PC-3 (cell line): ENCODE measurements around the gene RECQL5. TPM values are rescaled to one million over a fixed set of nuclear protein-coding genes. Genes with fewer than 3 reads are reported as not detected.

Experiments used
- ATAC-seq: fragments of 200-7000 bp; cut with Tn5 transposase; 2 replicates; pipeline ENCODE4 v1.9.1; 2020; ENCODE audit warnings: mild to moderate bottlenecking, moderate library complexity
- BruUV-seq: library from RNA; stranded (reverse); fragments of 400-500 nt; replicated peaks from 2 replicates; lab custom pipeline; 2021; lab: Mats Ljungman, UMichigan
- CTCF ChIA-PET: fragments of 300-600 bp; sonication (Branson Sonifier 250); formaldehyde crosslinking; loops from one replicate; lab custom pipeline; 2022; ENCODE audit warnings: antibody characterized with exemption; lab: Charles Lee
- POLR2A ChIA-PET: fragments of 300-600 bp; sonication (Branson Sonifier 250); formaldehyde crosslinking; loops from one replicate; lab custom pipeline; 2022; ENCODE audit warnings: antibody characterized with exemption; ENCODE audit not compliant: unreplicated experiment; lab: Charles Lee
- DNase-seq: peaks from one replicate; pipeline ENCODE4 v3.0.0-alpha.2; 2015
- H2AFZ ChIP-seq: fragments of 300-600 bp; sonication (generic); 2 replicates; pipeline ENCODE4 v1.6.0; 2016; ENCODE audit warnings: antibody characterized with exemption, low read length
- H3F3A ChIP-seq: fragments of 300-600 bp; sonication (generic); one replicate; pipeline ENCODE4 v1.6.0; 2017; ENCODE audit warnings: antibody characterized with exemption, low read length, control low read depth, mild to moderate bottlenecking; ENCODE audit not compliant: unreplicated experiment
- H3K27ac ChIP-seq: fragments of 300-600 bp; sonication (generic); 2 replicates; pipeline ENCODE4 v1.5.1; 2016; ENCODE audit warnings: mild to moderate bottlenecking, low read length
- H3K27me3 ChIP-seq: fragments of 300-600 bp; sonication (generic); 2 replicates; pipeline ENCODE4 v1.6.1; 2016; ENCODE audit warnings: low read length, mixed read lengths
- H3K36me3 ChIP-seq: fragments of 300-600 bp; sonication (generic); 2 replicates; pipeline ENCODE4 v1.6.1; 2016; ENCODE audit warnings: low read depth, mixed run types, low read length, mixed read lengths
- H3K4me1 ChIP-seq: fragments of 300-600 bp; sonication (generic); 2 replicates; pipeline ENCODE4 v1.5.1; 2016; ENCODE audit warnings: low read length; ENCODE audit not compliant: insufficient read depth
- H3K4me2 ChIP-seq: fragments of 300-600 bp; sonication (generic); 2 replicates; pipeline ENCODE4 v1.6.0; 2016; ENCODE audit warnings: low read length
- H3K4me3 ChIP-seq: fragments of 300-600 bp; sonication (generic); 2 replicates; pipeline ENCODE4 v1.5.1; 2016; ENCODE audit warnings: mild to moderate bottlenecking, low read length, mixed read lengths
- H3K79me2 ChIP-seq: fragments of 300-600 bp; sonication (generic); 2 replicates; pipeline ENCODE4 v1.6.1; 2017; ENCODE audit warnings: low read length, mixed read lengths
- H3K9ac ChIP-seq: fragments of 300-600 bp; sonication (generic); 2 replicates; pipeline ENCODE4 v1.6.0; 2016; ENCODE audit warnings: mild to moderate bottlenecking, low read length
- H3K9me2 ChIP-seq: fragments of 300-600 bp; sonication (generic); replicated peaks from 2 replicates; pipeline ENCODE4 v1.6.1; 2016; ENCODE audit warnings: mixed run types, low read length, mixed read lengths
- H3K9me3 ChIP-seq: fragments of 300-600 bp; sonication (generic); 2 replicates; pipeline ENCODE4 v1.6.1; 2016; ENCODE audit warnings: low read length, mixed read lengths
- H4K20me1 ChIP-seq: fragments of 300-600 bp; sonication (generic); 2 replicates; pipeline ENCODE4 v1.6.1; 2016; ENCODE audit warnings: low read length, mixed read lengths
- CTCF ChIP-seq: fragments of 300-600 bp; sonication (generic); conservative IDR thresholded peaks from 2 replicates; pipeline ENCODE4 v1.5.1; 2017; ENCODE audit warnings: antibody characterized with exemption, low read depth, mild to moderate bottlenecking, low read length
- EZH2 ChIP-seq: fragments of 300-600 bp; sonication (generic); IDR thresholded peaks from one replicate; pipeline ENCODE4 v1.6.1; 2017; ENCODE audit warnings: antibody characterized with exemption, mild to moderate bottlenecking, low read length; ENCODE audit not compliant: unreplicated experiment
- EZH2phosphoT487 ChIP-seq: fragments of 300-600 bp; sonication (generic); IDR thresholded peaks from 2 replicates; pipeline ENCODE4 v1.6.1; 2018; ENCODE audit warnings: mild to moderate bottlenecking, antibody characterized with exemption, low read length, borderline replicate concordance
- intact Hi-C: fragments of 100-400 bp; cut with micrococcal nuclease; formaldehyde crosslinking; loops from 2 replicates; pipeline ENCODE4 v1.9.0; 2023
- total RNA-seq: library from RNA; depleted of rRNA; stranded (reverse); fragments of >200 nt; gene quantifications from 2 replicates; pipeline ENCODE4 v1.2.3, GENCODE V29; 2014

Gene RECQL5
- total RNA-seq, 1 experiment from 2014 or later, result 54.2 TPM

- Histone ChIP-seq H3F3A (no peaks in the 10 kb centered on the region), H3K36me3 (no peaks in the 10 kb centered on the region), H3K4me3 (no peak overlapping the region), H3K9me2 (no peaks in the 10 kb centered on the region), H3K27me3 (no peaks in the 10 kb centered on the region), H3K79me2 (no peaks in the 10 kb centered on the region), H2AFZ (no peak overlapping the region), H3K27ac (no peak overlapping the region), H3K9ac (no peak overlapping the region), H4K20me1 (no peaks in the 10 kb centered on the region), H3K4me1 (peaks cover 5% of the 10 kb centered on the region), H3K4me2 (no peak overlapping the region), H3K9me3 (no peaks in the 10 kb centered on the region)
- POLR2A ChIA-PET, result no interaction called here
- CTCF ChIA-PET, result no interaction called here
- no peak for TF ChIP-seq CTCF
- no peak for TF ChIP-seq EZH2phosphoT487
- no peak for TF ChIP-seq EZH2
- no peak for DNase-seq
- intact Hi-C loops, result no loop called here
- ATAC-seq, result no peak
- BruUV-seq, result no TSS peak
These were observed 38.5 kb downstream of the RECQL5 start for GRCh38 chr17:75628425-75628824.

GRCh38 chr17:75627094-75627493 lies 39.9 kb downstream of the RECQL5 start:
- no peak for DNase-seq
- H3K36me3 ChIP-seq, result no peaks in the 10 kb centered on the region
- H3K4me1 ChIP-seq, result no peaks in the 10 kb centered on the region
- no peak overlapping the region for H2AFZ ChIP-seq
- H3K27ac ChIP-seq, result no peak overlapping the region
- H4K20me1 ChIP-seq, result no peaks in the 10 kb centered on the region
- no peak overlapping the region for H3K4me3 ChIP-seq
- no peak overlapping the region for H3K4me2 ChIP-seq
- H3K9me2 ChIP-seq, result no peaks in the 10 kb centered on the region
- intact Hi-C loops, result no loop called here
- no peak overlapping the region for H3K9ac ChIP-seq
- no peak for ATAC-seq
- no peaks in the 10 kb centered on the region for H3K79me2 ChIP-seq
- ChIA-PET POLR2A (no interaction called here), CTCF (no interaction called here)
- no peaks in the 10 kb centered on the region for H3K27me3 ChIP-seq
- TF ChIP-seq EZH2phosphoT487 (no peak), EZH2 (no peak), CTCF (no peak)
- H3K9me3 ChIP-seq, result no peaks in the 10 kb centered on the region
- TSS peak; percentile 4 for BruUV-seq
- no peaks in the 10 kb centered on the region for H3F3A ChIP-seq

- no peaks in the 10 kb centered on the region for H3K9me2 ChIP-seq
- ATAC-seq (no peak), DNase-seq (no peak)
- H3K4me2 ChIP-seq, result no peak overlapping the region
- no peak overlapping the region for H3K9ac ChIP-seq
- no peaks in the 10 kb centered on the region for H3F3A ChIP-seq
- no peaks in the 10 kb centered on the region for H3K27me3 ChIP-seq
- H4K20me1 ChIP-seq, result no peaks in the 10 kb centered on the region
- ChIA-PET CTCF (no interaction called here), POLR2A (no interaction called here)
- intact Hi-C loops, result no loop called here
- no peak overlapping the region for H3K4me3 ChIP-seq
- no peak overlapping the region for H3K27ac ChIP-seq
- H3K36me3 ChIP-seq, result no peaks in the 10 kb centered on the region
- TF ChIP-seq CTCF (no peak), EZH2 (no peak), EZH2phosphoT487 (no peak)
- H3K9me3 ChIP-seq, result no peaks in the 10 kb centered on the region
- no TSS peak for BruUV-seq
- H2AFZ ChIP-seq, result no peak overlapping the region
- H3K4me1 ChIP-seq, result no peaks in the 10 kb centered on the region
- H3K79me2 ChIP-seq, result no peaks in the 10 kb centered on the region
These were observed 40.4 kb downstream of the RECQL5 start for GRCh38 chr17:75626496-75627038.
